ENCODE data around the gene CDC14A. TPM values are rescaled to one million over a fixed set of nuclear protein-coding genes. Genes with fewer than 3 reads are reported as not detected.

The CDC14A gene
- total and polyA plus RNA-seq, 9 donors = 3.8 to 6.6 (median 4.6) TPM

GRCh38 chr1:100438375-100438774 is 86.1 kb downstream of the CDC14A start:
- Histone ChIP-seq H3K4me3 (ENCODE audit: low read length) (no peak overlapping the region), H3K9me3 (replicated peaks; ENCODE audit: control insufficient read depth, low read depth, low read length) (no peaks in the 10 kb centered on the region), H3K36me3 (ENCODE audit: control insufficient read depth, insufficient read depth, low read length) (no peaks in the 10 kb centered on the region), H3K27ac (ENCODE audit: low read length) (no peak overlapping the region), H3K4me1 (ENCODE audit: control insufficient read depth, insufficient read depth, low read length) (no peaks in the 10 kb centered on the region), H3K27me3 (ENCODE audit: control insufficient read depth, insufficient read depth, low read length) (no peaks in the 10 kb centered on the region)
- no peak for DNase-seq
- no CpG with 5 or more reads among the region's 1 CpG for WGBS (ENCODE audit: insufficient coverage)

- no peaks in the 10 kb centered on the region for H3K27me3 ChIP-seq (ENCODE audit: control insufficient read depth, insufficient read depth, low read length)
- no peaks in the 10 kb centered on the region for H3K9me3 ChIP-seq (replicated peaks; ENCODE audit: control insufficient read depth, low read depth, low read length)
- no peaks in the 10 kb centered on the region for H3K4me1 ChIP-seq (ENCODE audit: control insufficient read depth, insufficient read depth, low read length)
- no peak overlapping the region for H3K27ac ChIP-seq (ENCODE audit: low read length)
- WGBS (ENCODE audit: insufficient coverage) = 14% methylated on average over 1 of the region's 3 CpGs
- no peak for DNase-seq
- no peaks in the 10 kb centered on the region for H3K36me3 ChIP-seq (ENCODE audit: control insufficient read depth, insufficient read depth, low read length)
- H3K4me3 ChIP-seq (ENCODE audit: low read length) = no peak overlapping the region
These were observed 86.5 kb downstream of the CDC14A start for GRCh38 chr1:100438789-100439188.

- no CpG with 5 or more reads among the region's 4 CpGs for WGBS (ENCODE audit: insufficient coverage)
- Histone ChIP-seq H3K27me3 (ENCODE audit: control insufficient read depth, insufficient read depth, low read length) (no peaks in the 10 kb centered on the region), H3K9me3 (replicated peaks; ENCODE audit: control insufficient read depth, low read depth, low read length) (no peaks in the 10 kb centered on the region), H3K4me3 (ENCODE audit: low read length) (no peak overlapping the region), H3K36me3 (ENCODE audit: control insufficient read depth, insufficient read depth, low read length) (no peaks in the 10 kb centered on the region), H3K27ac (ENCODE audit: low read length) (no peak overlapping the region), H3K4me1 (ENCODE audit: control insufficient read depth, insufficient read depth, low read length) (no peaks in the 10 kb centered on the region)
- DNase-seq = no peak
These were observed 87.9 kb downstream of the CDC14A start for GRCh38 chr1:100440075-100440809.

GRCh38 chr1:100441146-100441545 is 88.8 kb downstream of the CDC14A start:
- H3K36me3 ChIP-seq (ENCODE audit: control insufficient read depth, insufficient read depth, low read length) = no peaks in the 10 kb centered on the region
- H3K27me3 ChIP-seq (ENCODE audit: control insufficient read depth, insufficient read depth, low read length) = no peaks in the 10 kb centered on the region
- WGBS (ENCODE audit: insufficient coverage) = no CpG with 5 or more reads among the region's 2 CpGs
- H3K4me3 ChIP-seq (ENCODE audit: low read length) = no peak overlapping the region
- no peaks in the 10 kb centered on the region for H3K9me3 ChIP-seq (replicated peaks; ENCODE audit: control insufficient read depth, low read depth, low read length)
- no peak for DNase-seq
- no peaks in the 10 kb centered on the region for H3K4me1 ChIP-seq (ENCODE audit: control insufficient read depth, insufficient read depth, low read length)
- no peak overlapping the region for H3K27ac ChIP-seq (ENCODE audit: low read length)

- Histone ChIP-seq H3K27ac (ENCODE audit: low read length) (no peak overlapping the region), H3K27me3 (ENCODE audit: control insufficient read depth, insufficient read depth, low read length) (no peaks in the 10 kb centered on the region), H3K9me3 (replicated peaks; ENCODE audit: control insufficient read depth, low read depth, low read length) (no peaks in the 10 kb centered on the region), H3K4me1 (ENCODE audit: control insufficient read depth, insufficient read depth, low read length) (no peaks in the 10 kb centered on the region), H3K4me3 (ENCODE audit: low read length) (no peak overlapping the region), H3K36me3 (ENCODE audit: control insufficient read depth, insufficient read depth, low read length) (no peaks in the 10 kb centered on the region)
- no peak for DNase-seq
- WGBS (ENCODE audit: insufficient coverage) = no CpG with 5 or more reads among the region's 1 CpG
These were observed 89.3 kb downstream of the CDC14A start for GRCh38 chr1:100441651-100442050.

DNA sequence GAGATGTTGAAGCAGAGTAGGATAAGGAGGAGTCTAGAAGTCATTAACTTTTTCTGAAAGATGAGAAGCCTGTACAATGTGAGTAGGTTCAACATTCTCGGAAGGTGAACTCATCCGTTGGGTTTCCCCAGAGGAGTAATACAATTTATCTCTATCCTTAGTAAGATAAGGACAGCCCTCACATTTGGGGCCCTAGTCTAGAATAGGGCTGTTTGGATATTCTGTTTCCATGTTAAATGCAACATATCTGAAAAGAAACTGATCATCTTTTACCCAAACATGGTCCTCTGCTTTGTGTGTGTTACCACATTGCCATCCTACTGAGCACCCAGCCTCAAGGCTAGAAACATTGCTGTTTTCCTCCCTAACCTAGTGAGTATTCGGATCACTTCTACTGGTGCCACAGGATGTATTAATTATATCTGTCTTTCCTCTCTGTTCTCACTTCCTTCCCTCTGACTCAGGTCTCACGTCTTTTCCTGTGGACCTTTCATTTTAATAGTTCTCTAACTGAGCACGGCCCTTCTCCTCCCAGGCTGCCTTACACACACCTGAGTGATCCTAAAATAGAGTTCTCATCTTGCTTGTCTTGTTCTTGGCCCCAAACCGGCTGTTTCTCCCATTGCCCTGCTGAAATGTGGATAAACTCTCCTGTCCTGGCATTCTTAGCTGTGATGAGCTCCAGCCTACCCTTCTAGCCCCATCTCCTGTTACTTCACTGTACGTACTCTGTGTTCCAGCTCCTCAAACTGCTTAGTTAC is 91.7 kb downstream of the CDC14A start:
- no peak overlapping the region for H3K4me3 ChIP-seq (ENCODE audit: low read length)
- H3K4me1 ChIP-seq (ENCODE audit: control insufficient read depth, insufficient read depth, low read length) = no peaks in the 10 kb centered on the region
- no peaks in the 10 kb centered on the region for H3K9me3 ChIP-seq (replicated peaks; ENCODE audit: control insufficient read depth, low read depth, low read length)
- WGBS (ENCODE audit: insufficient coverage) = 30% methylated on average over 4 of the region's 7 CpGs
- H3K36me3 ChIP-seq (ENCODE audit: control insufficient read depth, insufficient read depth, low read length) = peaks cover 2% of the 10 kb centered on the region
- DNase-seq = peak; percentile 41
- no peaks in the 10 kb centered on the region for H3K27me3 ChIP-seq (ENCODE audit: control insufficient read depth, insufficient read depth, low read length)
- H3K27ac ChIP-seq (ENCODE audit: low read length) = no peak overlapping the region

DNA sequence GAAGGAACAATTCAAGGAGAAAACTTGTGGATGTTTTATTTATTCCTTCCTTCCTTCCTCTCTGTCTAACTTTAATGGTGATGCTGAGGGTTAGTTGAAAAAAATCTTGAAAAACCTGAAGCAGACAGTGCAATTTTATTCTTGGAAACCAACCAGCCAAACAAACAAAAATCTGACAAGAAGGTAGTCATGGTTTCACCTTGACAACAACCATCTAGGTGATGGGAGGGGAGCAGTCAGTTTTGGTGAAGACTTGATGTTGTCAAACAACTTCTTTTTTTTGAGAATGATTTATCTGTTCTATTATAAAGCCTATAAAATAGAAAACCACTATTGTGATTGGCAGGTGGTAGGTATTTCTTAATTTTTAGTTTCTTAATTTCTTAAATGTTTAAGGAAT is 93.3 kb downstream of the CDC14A start:
- H3K27me3 ChIP-seq (ENCODE audit: control insufficient read depth, insufficient read depth, low read length) = no peaks in the 10 kb centered on the region
- no peaks in the 10 kb centered on the region for H3K4me1 ChIP-seq (ENCODE audit: control insufficient read depth, insufficient read depth, low read length)
- no peak overlapping the region for H3K27ac ChIP-seq (ENCODE audit: low read length)
- H3K9me3 ChIP-seq (replicated peaks; ENCODE audit: control insufficient read depth, low read depth, low read length) = no peaks in the 10 kb centered on the region
- no peak overlapping the region for H3K4me3 ChIP-seq (ENCODE audit: low read length)
- DNase-seq = no peak
- H3K36me3 ChIP-seq (ENCODE audit: control insufficient read depth, insufficient read depth, low read length) = peaks cover 5% of the 10 kb centered on the region

DNA sequence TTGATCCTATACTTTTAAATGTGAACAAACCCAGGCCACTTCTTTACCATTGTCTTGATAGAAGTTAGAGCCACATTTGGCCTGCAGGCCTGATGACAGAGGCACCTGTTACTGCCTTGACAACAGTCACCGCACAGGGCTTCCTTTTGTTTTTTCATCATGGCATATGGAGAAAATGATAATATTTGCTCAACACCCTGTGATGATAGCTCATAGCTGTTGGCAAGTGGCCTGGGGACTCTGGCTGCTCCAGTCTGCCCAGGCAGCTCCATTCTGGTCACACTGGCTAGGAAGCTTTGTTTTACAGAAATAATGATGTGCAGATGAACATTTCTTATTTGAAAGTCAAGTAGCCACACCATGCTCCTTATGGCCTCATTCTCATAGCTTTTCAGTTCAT is 96.1 kb downstream of the CDC14A start:
- no peaks in the 10 kb centered on the region for H3K9me3 ChIP-seq (replicated peaks; ENCODE audit: control insufficient read depth, low read depth, low read length)
- no peak overlapping the region for H3K27ac ChIP-seq (ENCODE audit: low read length)
- peaks cover 8% of the 10 kb centered on the region for H3K36me3 ChIP-seq (ENCODE audit: control insufficient read depth, insufficient read depth, low read length)
- H3K4me3 ChIP-seq (ENCODE audit: low read length) = no peak overlapping the region
- no peaks in the 10 kb centered on the region for H3K27me3 ChIP-seq (ENCODE audit: control insufficient read depth, insufficient read depth, low read length)
- WGBS (ENCODE audit: insufficient coverage) = no CpG with 5 or more reads among the region's 1 CpG
- no peaks in the 10 kb centered on the region for H3K4me1 ChIP-seq (ENCODE audit: control insufficient read depth, insufficient read depth, low read length)
- no peak for DNase-seq

DNA sequence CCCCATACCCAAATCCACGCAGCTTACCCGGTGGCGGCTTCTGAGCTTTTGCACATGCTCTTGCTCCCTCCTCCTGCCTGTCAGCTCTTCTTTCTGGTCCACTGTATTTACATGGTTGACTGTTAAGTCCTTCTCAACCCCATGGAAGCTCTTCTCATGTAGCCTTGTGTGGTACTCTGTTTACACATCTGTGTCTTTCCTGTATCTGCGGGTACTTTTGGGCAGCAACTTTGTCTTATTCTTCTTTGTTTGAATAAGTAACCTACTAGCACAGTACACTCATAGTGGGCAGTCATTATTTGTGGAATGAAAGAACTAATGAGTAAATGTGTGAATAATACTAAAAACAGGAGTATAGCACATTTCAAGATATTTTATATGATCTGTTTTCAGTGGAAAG is 97.2 kb downstream of the CDC14A start:
- peaks cover 8% of the 10 kb centered on the region for H3K36me3 ChIP-seq (ENCODE audit: control insufficient read depth, insufficient read depth, low read length)
- no peaks in the 10 kb centered on the region for H3K27me3 ChIP-seq (ENCODE audit: control insufficient read depth, insufficient read depth, low read length)
- DNase-seq = no peak
- WGBS (ENCODE audit: insufficient coverage) = 80% methylated on average over 3 of the region's 4 CpGs
- no peaks in the 10 kb centered on the region for H3K9me3 ChIP-seq (replicated peaks; ENCODE audit: control insufficient read depth, low read depth, low read length)
- H3K4me1 ChIP-seq (ENCODE audit: control insufficient read depth, insufficient read depth, low read length) = no peaks in the 10 kb centered on the region
- H3K27ac ChIP-seq (ENCODE audit: low read length) = no peak overlapping the region
- H3K4me3 ChIP-seq (ENCODE audit: low read length) = no peak overlapping the region

DNA sequence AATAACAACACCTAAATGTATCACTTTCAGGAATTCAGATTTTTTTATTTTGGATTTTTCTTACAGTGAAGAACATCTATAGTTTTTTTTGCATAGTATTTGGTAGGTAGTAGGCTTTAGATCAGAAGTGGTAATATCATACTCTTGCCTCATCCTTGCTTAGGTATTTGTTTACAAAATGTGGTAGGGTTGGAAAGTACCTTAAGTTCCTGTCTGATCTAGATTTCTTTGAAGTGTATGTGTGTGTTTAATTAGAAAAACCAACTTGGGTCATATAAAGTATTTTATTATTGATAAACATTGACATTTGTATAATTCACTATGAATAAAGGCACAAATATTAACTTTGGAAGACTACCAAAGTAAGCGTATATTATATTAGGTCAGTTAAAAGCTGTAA is 100.3 kb downstream of the CDC14A start:
- no CpG with 5 or more reads among the region's 1 CpG for WGBS (ENCODE audit: insufficient coverage)
- no peaks in the 10 kb centered on the region for H3K9me3 ChIP-seq (replicated peaks; ENCODE audit: control insufficient read depth, low read depth, low read length)
- H3K27ac ChIP-seq (ENCODE audit: low read length) = no peak overlapping the region
- peaks cover 8% of the 10 kb centered on the region for H3K36me3 ChIP-seq (ENCODE audit: control insufficient read depth, insufficient read depth, low read length)
- H3K4me1 ChIP-seq (ENCODE audit: control insufficient read depth, insufficient read depth, low read length) = no peaks in the 10 kb centered on the region
- DNase-seq = no peak
- no peaks in the 10 kb centered on the region for H3K27me3 ChIP-seq (ENCODE audit: control insufficient read depth, insufficient read depth, low read length)
- no peak overlapping the region for H3K4me3 ChIP-seq (ENCODE audit: low read length)

All from muscle of leg (tissue), 11 donors.